Ovary (tissue), 3 donors: ENCODE results near the gene MAD1L1.

Source experiments
- POLR2A ChIP-seq: fragments of 450-650 bp; IDR thresholded peaks from one replicate; pipeline ENCODE4 v1.6.1; 2017; ENCODE audit warnings: antibody characterized with exemption, mild to moderate bottlenecking, moderate library complexity
- TF ChIP-seq, protein P1 (sequence below), 3 donors: fragments of 450-650 bp in 2 of 3; fragments of 200-600 bp in 1 of 3; IDR thresholded peaks; one replicate each; pipeline versions ENCODE4 v1.5.1 to v1.8.0; 2016 to 2022; ENCODE audit warnings: antibody characterized with exemption in 3 of 3, mild to moderate bottlenecking in 1 of 3
- donor health status: DM: no; HTN: no; CAD: no.

DNA sequence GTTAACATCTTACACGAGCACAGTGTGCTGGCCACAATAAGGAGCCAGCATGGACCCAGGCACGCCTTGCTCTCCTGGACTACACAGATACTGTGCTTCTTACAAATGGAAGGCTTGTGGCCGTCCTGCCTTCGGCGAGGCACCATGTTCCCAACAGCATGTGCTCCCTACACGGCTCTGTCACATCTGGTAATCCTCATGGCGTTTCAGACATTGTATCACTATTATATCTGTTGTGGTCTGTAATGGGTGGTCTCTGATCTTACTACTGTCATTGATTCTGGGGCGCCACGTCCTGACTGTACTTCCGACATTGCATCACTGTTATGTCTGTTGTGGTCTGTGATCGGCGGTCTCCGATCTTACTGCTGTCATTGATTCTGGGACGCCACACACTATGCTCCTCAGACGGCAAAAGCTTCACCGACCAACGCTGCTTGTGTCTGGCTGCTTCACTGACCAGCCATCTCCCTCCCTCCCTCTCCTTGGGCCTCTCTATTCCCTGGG, 195.4 kb downstream of the MAD1L1 start:
- TF ChIP-seq, protein P1, sequence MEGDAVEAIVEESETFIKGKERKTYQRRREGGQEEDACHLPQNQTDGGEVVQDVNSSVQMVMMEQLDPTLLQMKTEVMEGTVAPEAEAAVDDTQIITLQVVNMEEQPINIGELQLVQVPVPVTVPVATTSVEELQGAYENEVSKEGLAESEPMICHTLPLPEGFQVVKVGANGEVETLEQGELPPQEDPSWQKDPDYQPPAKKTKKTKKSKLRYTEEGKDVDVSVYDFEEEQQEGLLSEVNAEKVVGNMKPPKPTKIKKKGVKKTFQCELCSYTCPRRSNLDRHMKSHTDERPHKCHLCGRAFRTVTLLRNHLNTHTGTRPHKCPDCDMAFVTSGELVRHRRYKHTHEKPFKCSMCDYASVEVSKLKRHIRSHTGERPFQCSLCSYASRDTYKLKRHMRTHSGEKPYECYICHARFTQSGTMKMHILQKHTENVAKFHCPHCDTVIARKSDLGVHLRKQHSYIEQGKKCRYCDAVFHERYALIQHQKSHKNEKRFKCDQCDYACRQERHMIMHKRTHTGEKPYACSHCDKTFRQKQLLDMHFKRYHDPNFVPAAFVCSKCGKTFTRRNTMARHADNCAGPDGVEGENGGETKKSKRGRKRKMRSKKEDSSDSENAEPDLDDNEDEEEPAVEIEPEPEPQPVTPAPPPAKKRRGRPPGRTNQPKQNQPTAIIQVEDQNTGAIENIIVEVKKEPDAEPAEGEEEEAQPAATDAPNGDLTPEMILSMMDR (IDR thresholded peaks at IDR 0.05): no peak
- no peak for TF ChIP-seq POLR2A
